Measurements from ENCODE around the gene NEO1. TPM values are rescaled to one million over a fixed set of nuclear protein-coding genes. Genes with fewer than 3 reads are reported as not detected.

Gene NEO1
- total RNA-seq, 1 experiment from 2014 or later, result 41.8 TPM

DNA sequence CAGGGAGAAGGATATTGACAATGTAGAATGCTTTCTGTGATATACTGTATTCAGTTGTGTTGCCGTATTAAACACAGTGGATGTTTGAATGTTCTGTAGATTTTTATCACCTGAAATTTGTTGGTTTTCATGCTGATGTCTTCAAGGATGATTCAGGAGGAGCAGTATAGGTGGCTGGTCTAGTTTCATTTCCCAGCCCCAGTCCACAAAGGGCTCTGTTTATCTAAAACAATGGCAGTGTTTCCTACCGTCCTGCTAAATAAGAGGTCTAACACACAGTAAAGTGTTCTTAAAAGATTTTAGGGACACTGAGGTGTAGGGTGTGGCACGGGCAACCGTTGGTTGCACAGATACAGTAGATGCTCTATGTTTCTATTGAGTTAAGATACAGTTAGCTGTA, 26.0 kb downstream of the NEO1 start:
- 0 out of 7 replicates have a peak overlapping the region, but pooled peaks of 1 of the 3 experiments have one; percentile 50 for H3K27ac Mint-ChIP-seq
- no peak overlapping the region for H4K8ac ChIP-seq (replicated peaks; ENCODE audit: insufficient read length, low read depth, low read length)
- H3T11ph ChIP-seq (ENCODE audit: low read length), result no peak overlapping the region
- no peak overlapping the region for H2AK5ac ChIP-seq (ENCODE audit: insufficient read length, low read length)
- no peak overlapping the region for H2BK5ac ChIP-seq (ENCODE audit: insufficient read length, low read length)
- no peak overlapping the region for H3K4me3 Mint-ChIP-seq
- no peaks in the 10 kb centered on the region for H3K9me3 Mint-ChIP-seq
- WGBS (ENCODE audit: extremely low coverage, insufficient read length, low lambda C conversion rate), result no CpG with 5 or more reads among the region's 4 CpGs
- peaks cover 16 to 19% of the 10 kb centered on the region in 2 experiments for H3K4me1 Mint-ChIP-seq
- TF ChIP-seq, protein P1, sequence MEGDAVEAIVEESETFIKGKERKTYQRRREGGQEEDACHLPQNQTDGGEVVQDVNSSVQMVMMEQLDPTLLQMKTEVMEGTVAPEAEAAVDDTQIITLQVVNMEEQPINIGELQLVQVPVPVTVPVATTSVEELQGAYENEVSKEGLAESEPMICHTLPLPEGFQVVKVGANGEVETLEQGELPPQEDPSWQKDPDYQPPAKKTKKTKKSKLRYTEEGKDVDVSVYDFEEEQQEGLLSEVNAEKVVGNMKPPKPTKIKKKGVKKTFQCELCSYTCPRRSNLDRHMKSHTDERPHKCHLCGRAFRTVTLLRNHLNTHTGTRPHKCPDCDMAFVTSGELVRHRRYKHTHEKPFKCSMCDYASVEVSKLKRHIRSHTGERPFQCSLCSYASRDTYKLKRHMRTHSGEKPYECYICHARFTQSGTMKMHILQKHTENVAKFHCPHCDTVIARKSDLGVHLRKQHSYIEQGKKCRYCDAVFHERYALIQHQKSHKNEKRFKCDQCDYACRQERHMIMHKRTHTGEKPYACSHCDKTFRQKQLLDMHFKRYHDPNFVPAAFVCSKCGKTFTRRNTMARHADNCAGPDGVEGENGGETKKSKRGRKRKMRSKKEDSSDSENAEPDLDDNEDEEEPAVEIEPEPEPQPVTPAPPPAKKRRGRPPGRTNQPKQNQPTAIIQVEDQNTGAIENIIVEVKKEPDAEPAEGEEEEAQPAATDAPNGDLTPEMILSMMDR (conservative IDR thresholded peaks at IDR 0.05), result no peak
- no peak overlapping the region for H3K27ac ChIP-seq (ENCODE audit: insufficient read length, low read depth, low read length)
- no peaks in the 10 kb centered on the region for H3K4me1 ChIP-seq (ENCODE audit: insufficient read depth, low read length)
- peaks cover 3% of the 10 kb centered on the region for H3K79me1 ChIP-seq (ENCODE audit: insufficient read depth, low read depth, low read length, poor library complexity, severe bottlenecking)
- no peak overlapping the region for H3K9ac ChIP-seq (ENCODE audit: extremely low read depth, insufficient read length, low read length)
- peaks cover 5% of the 10 kb centered on the region for H3K79me2 ChIP-seq (ENCODE audit: insufficient read depth, low read length)
- H2BK12ac ChIP-seq (ENCODE audit: insufficient read length, low read depth, low read length), result no peak overlapping the region
- H4K5ac ChIP-seq (ENCODE audit: insufficient read length, low read depth, low read length), result no peak overlapping the region
- H3K27me3 Mint-ChIP-seq (ENCODE audit: low read depth), result no peaks in the 10 kb centered on the region
- H2BK20ac ChIP-seq (ENCODE audit: low read depth, low read length, poor library complexity, severe bottlenecking), result no peak overlapping the region
- no peaks in the 10 kb centered on the region for H3K36me3 Mint-ChIP-seq (ENCODE audit: insufficient read depth in 1 of 3, low read depth in 3 of 3)
- DNase-seq, result no peak
- H3K14ac ChIP-seq (ENCODE audit: insufficient read depth, low read length), result no peak overlapping the region
- no peak overlapping the region for H2AFZ ChIP-seq (ENCODE audit: low read length)
- no peak overlapping the region for H3K4me2 ChIP-seq (ENCODE audit: insufficient read depth, insufficient read length, low read length)
- no peak overlapping the region for H3K4ac ChIP-seq (ENCODE audit: low read depth, low read length)
- no peak overlapping the region for H3K23ac ChIP-seq (ENCODE audit: insufficient read length, low read depth, low read length)
- no peak overlapping the region for H3K18ac ChIP-seq (ENCODE audit: insufficient read length, low read depth, low read length)
- H2BK120ac ChIP-seq (ENCODE audit: low read depth, low read length, poor library complexity, severe bottlenecking), result no peak overlapping the region
- no peaks in the 10 kb centered on the region for H3K27me3 ChIP-seq (ENCODE audit: insufficient read depth, low read length)
- H3K56ac ChIP-seq (ENCODE audit: insufficient read length, low read depth, low read length), result no peak overlapping the region
- H3K23me2 ChIP-seq (ENCODE audit: insufficient read length, low read depth, low read length, poor library complexity, severe bottlenecking), result no peaks in the 10 kb centered on the region
- H4K91ac ChIP-seq (ENCODE audit: insufficient read length, low read depth, low read length), result no peak overlapping the region
- H2BK15ac ChIP-seq (ENCODE audit: low read depth, low read length), result no peak overlapping the region
- no peaks in the 10 kb centered on the region for H3K9me3 ChIP-seq (ENCODE audit: control insufficient read depth, low read depth, low read length)
- H4K20me1 ChIP-seq (ENCODE audit: control insufficient read depth, insufficient read depth, insufficient read length), result no peaks in the 10 kb centered on the region

Measured in H9 (cell line).